HepG2 (cell line): ENCODE data around the gene ADSS1. TPM values are rescaled to one million over a fixed set of nuclear protein-coding genes. Genes with fewer than 3 reads are reported as not detected.
A peak's percentile ranks its signal among the peaks of the same experiment; 100 is the strongest.

Source experiments
- FLYWCH1 ChIP-seq: sonication (generic); formaldehyde crosslinking; IDR thresholded peaks from 2 replicates; pipeline ENCODE4 v1.8.1; 2023; ENCODE audit warnings: mild to moderate bottlenecking, missing genetic modification reagents
- IKZF1 ChIP-seq: fragments of 450-650 bp; IDR thresholded peaks from 2 replicates; pipeline ENCODE4 v1.7.1; 2016
- REPIN1 ChIP-seq: sonication (generic); formaldehyde crosslinking; IDR thresholded peaks from 2 replicates; pipeline ENCODE4 v1.8.0; 2022; ENCODE audit warnings: missing genetic modification reagents, low read depth, mild to moderate bottlenecking, borderline replicate concordance
- WIZ ChIP-seq: sonication (generic); formaldehyde crosslinking; IDR thresholded peaks from 2 replicates; pipeline ENCODE4 v1.5.1; 2020; ENCODE audit warnings: mild to moderate bottlenecking, missing genetic modification reagents
- YEATS2 ChIP-seq: sonication (generic); formaldehyde crosslinking; IDR thresholded peaks from 2 replicates; pipeline ENCODE4 v1.4.0; 2020; ENCODE audit warnings: missing genetic modification reagents, borderline replicate concordance
- ZNF264 ChIP-seq: sonication (generic); formaldehyde crosslinking; IDR thresholded peaks from 2 replicates; pipeline ENCODE4 v1.4.0; 2020; ENCODE audit warnings: missing genetic modification reagents
- ZNF772 ChIP-seq: sonication (generic); formaldehyde crosslinking; IDR thresholded peaks from 2 replicates; pipeline ENCODE4 v1.5.0; 2020; ENCODE audit warnings: mild to moderate bottlenecking, missing genetic modification reagents
- ZNF781 ChIP-seq: sonication (generic); formaldehyde crosslinking; IDR thresholded peaks from 2 replicates; pipeline ENCODE4 v1.5.1; 2020; ENCODE audit warnings: borderline replicate concordance, mild to moderate bottlenecking, missing genetic modification reagents; ENCODE audit errors: not compliant biosample characterization
- ZNF883 ChIP-seq: sonication (generic); formaldehyde crosslinking; IDR thresholded peaks from 2 replicates; pipeline ENCODE4 v1.5.1; 2020; ENCODE audit warnings: mild to moderate bottlenecking, missing genetic modification reagents; ENCODE audit errors: not compliant biosample characterization
- polyA plus RNA-seq, 8 experiments: library from polyadenylated mRNA; depleted of rRNA in 3 of 8; stranded (reverse) in 7 of 8; unstranded in 1 of 8; fragments of >200 nt; fragmentation: Illumina TruSeq in 4 of 8; extraction: Trizol in 4 of 8; gene quantifications; 2 replicates each; pipeline versions ENCODE4 v1.2.1 to v1.2.3, GENCODE V29; 2011 to 2016; ENCODE audit warnings: low read depth in 4 of 8, missing spikeins in 1 of 8, mixed read lengths in 1 of 8; ENCODE audit not compliant: insufficient read depth in 1 of 8
- total RNA-seq, 5 experiments: library from RNA; depleted of rRNA; stranded (reverse); fragments of >200 nt; fragmentation: Illumina TruSeq; extraction: Trizol; gene quantifications; 2 replicates each; pipeline ENCODE4 v1.2.3, GENCODE V29; 2016; ENCODE audit warnings: low read depth in 1 of 5
- TF ChIP-seq, protein P1 (sequence below): IDR thresholded peaks from 2 replicates; pipeline ENCODE4 v1.6.1; 2012; ENCODE audit warnings: low read length, improper control_type of control experiment
- TF ChIP-seq, protein P2 (sequence below), 2 experiments: fragments of 450-650 bp in 1 of 2; sonication (generic) in 1 of 2; formaldehyde crosslinking in 1 of 2; IDR thresholded peaks; 2 replicates each; pipeline versions ENCODE4 v1.6.1 to v1.8.0; 2016 to 2022; ENCODE audit warnings: antibody characterized with exemption in 1 of 2, mild to moderate bottlenecking in 1 of 2, missing genetic modification reagents in 1 of 2
- TF ChIP-seq, protein P3 (sequence below): sonication (generic); formaldehyde crosslinking; IDR thresholded peaks from 2 replicates; pipeline ENCODE4 v1.8.0; 2022; ENCODE audit warnings: low read depth, missing genetic modification reagents

The ADSS1 gene
- total and polyA plus RNA-seq, 2 of the 13 experiments (the other 11 are each of a cell fraction or from before 2014, with no cell fraction given) = 1.0 to 36.7 TPM

DNA sequence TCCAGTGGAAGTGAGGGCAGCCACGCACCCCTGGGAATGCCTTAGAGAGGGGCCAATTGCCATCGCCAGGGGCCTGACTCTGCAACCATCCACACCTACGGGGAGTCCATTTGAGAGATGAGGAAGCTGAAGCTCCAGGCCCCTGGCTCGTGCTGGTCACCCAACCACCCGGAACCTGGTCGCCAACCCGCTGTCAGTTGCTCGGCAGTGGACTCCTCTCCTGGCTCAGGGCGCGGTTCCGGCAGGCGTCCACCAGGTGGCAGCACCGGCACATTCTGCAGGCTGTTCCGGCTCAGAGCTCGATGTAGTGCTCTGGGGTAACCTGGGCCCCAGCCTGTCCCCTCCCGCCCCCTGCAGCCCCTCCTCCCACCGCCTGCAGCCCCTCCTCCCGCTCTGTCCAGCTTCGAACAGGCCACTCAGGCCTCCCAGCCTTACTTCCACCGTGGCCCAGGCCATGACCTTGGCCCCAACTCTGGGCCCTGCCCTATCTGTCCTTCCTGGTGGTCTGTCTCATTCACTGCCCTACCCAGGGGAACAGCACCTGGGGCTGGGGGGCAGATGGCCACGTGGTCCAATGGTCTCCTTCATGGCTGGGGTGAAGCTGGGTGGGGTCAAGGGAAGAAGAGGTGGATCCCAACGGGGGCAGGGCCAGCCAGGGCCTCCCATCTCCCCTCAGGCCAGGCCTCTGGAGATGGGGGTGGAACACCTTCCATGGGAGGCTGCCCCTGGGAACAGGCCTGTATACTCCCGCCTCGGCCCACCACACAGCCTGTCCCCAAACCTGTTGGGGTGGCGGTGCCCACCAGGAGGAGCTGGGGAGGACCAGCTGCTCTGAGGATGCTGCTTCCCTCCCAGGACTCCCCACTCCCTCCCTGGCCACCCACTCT is 44.7 kb downstream of the ADSS1 start (continued):
- TF ChIP-seq, protein P1, sequence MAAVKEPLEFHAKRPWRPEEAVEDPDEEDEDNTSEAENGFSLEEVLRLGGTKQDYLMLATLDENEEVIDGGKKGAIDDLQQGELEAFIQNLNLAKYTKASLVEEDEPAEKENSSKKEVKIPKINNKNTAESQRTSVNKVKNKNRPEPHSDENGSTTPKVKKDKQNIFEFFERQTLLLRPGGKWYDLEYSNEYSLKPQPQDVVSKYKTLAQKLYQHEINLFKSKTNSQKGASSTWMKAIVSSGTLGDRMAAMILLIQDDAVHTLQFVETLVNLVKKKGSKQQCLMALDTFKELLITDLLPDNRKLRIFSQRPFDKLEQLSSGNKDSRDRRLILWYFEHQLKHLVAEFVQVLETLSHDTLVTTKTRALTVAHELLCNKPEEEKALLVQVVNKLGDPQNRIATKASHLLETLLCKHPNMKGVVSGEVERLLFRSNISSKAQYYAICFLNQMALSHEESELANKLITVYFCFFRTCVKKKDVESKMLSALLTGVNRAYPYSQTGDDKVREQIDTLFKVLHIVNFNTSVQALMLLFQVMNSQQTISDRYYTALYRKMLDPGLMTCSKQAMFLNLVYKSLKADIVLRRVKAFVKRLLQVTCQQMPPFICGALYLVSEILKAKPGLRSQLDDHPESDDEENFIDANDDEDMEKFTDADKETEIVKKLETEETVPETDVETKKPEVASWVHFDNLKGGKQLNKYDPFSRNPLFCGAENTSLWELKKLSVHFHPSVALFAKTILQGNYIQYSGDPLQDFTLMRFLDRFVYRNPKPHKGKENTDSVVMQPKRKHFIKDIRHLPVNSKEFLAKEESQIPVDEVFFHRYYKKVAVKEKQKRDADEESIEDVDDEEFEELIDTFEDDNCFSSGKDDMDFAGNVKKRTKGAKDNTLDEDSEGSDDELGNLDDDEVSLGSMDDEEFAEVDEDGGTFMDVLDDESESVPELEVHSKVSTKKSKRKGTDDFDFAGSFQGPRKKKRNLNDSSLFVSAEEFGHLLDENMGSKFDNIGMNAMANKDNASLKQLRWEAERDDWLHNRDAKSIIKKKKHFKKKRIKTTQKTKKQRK = no peak
- TF ChIP-seq ZNF772 (CRISPR knock-in tag) (0 out of 2 replicates have a peak, but pooled peaks have one; percentile 45), YEATS2 (CRISPR knock-in tag) (peak; percentile 15; the same call in 1 of the 2 replicates), FLYWCH1 (CRISPR knock-in tag) (no peak), REPIN1 (CRISPR knock-in tag) (peak; percentile 37; the same call in 1 of the 2 replicates), ZNF883 (no peak), ZNF264 (CRISPR knock-in tag) (no peak), IKZF1 (no peak), ZNF781 (no peak), WIZ (no peak)
- TF ChIP-seq, protein P2, sequence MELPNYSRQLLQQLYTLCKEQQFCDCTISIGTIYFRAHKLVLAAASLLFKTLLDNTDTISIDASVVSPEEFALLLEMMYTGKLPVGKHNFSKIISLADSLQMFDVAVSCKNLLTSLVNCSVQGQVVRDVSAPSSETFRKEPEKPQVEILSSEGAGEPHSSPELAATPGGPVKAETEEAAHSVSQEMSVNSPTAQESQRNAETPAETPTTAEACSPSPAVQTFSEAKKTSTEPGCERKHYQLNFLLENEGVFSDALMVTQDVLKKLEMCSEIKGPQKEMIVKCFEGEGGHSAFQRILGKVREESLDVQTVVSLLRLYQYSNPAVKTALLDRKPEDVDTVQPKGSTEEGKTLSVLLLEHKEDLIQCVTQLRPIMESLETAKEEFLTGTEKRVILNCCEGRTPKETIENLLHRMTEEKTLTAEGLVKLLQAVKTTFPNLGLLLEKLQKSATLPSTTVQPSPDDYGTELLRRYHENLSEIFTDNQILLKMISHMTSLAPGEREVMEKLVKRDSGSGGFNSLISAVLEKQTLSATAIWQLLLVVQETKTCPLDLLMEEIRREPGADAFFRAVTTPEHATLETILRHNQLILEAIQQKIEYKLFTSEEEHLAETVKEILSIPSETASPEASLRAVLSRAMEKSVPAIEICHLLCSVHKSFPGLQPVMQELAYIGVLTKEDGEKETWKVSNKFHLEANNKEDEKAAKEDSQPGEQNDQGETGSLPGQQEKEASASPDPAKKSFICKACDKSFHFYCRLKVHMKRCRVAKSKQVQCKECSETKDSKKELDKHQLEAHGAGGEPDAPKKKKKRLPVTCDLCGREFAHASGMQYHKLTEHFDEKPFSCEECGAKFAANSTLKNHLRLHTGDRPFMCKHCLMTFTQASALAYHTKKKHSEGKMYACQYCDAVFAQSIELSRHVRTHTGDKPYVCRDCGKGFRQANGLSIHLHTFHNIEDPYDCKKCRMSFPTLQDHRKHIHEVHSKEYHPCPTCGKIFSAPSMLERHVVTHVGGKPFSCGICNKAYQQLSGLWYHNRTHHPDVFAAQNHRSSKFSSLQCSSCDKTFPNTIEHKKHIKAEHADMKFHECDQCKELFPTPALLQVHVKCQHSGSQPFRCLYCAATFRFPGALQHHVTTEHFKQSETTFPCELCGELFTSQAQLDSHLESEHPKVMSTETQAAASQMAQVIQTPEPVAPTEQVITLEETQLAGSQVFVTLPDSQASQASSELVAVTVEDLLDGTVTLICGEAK (IDR thresholded peaks at IDR 0.05) = no peak
- TF ChIP-seq, protein P2 (CRISPR knock-in tag; IDR thresholded peaks at IDR 0.05) = peak; percentile 39; the same call in 1 of the 2 replicates
- TF ChIP-seq, protein P3, sequence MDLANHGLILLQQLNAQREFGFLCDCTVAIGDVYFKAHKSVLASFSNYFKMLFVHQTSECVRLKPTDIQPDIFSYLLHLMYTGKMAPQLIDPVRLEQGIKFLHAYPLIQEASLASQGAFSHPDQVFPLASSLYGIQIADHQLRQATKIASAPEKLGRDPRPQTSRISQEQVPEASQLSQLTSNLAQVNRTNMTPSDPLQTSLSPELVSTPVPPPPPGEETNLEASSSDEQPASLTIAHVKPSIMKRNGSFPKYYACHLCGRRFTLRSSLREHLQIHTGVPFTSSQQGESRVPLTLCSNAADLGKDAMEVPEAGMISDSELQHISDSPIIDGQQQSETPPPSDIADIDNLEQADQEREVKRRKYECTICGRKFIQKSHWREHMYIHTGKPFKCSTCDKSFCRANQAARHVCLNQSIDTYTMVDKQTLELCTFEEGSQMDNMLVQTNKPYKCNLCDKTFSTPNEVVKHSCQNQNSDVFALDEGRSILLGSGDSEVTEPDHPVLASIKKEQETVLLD (CRISPR knock-in tag) = 0 out of 2 replicates have a peak, but pooled peaks have one; percentile 41
